Pancreas (tissue), 10 donors: Measurements from ENCODE around the gene AKAP6. TPM values are rescaled to one million over a fixed set of nuclear protein-coding genes. Genes with fewer than 3 reads are reported as not detected.

ENCODE experiments used
- ATAC-seq, 4 donors: fragments of 200-7000 bp; cut with Tn5 transposase; one replicate each; pipeline versions ENCODE4 v1.8.0 to v1.9.1; 2020; ENCODE audit warnings: mild to moderate bottlenecking in 4 of 4, moderate library complexity in 4 of 4
- DNase-seq, 6 donors: peaks; one replicate each; pipeline ENCODE4 v3.0.0-alpha.2; 2020
- FAIRE-seq: peaks from 2 replicates; lab custom pipeline; 2012; peaks lifted over from hg19 to GRCh38; lab: Jason Lieb, UNC
- H3K27ac ChIP-seq, 4 donors: fragments of 200-600 bp; sonication (generic); 1 replicate in 3 of 4; 2 replicates in 1 of 4; pipeline versions ENCODE4 v1.5.0 to v1.8.0; 2020
- H3K27me3 ChIP-seq, 4 donors: fragments of 200-600 bp; one replicate each; pipeline ENCODE4 v1.8.0; 2021
- H3K36me3 ChIP-seq, 3 donors: fragments of 200-600 bp; sonication (generic) in 1 of 3; one replicate each; pipeline versions ENCODE4 v1.5.0 to v1.8.0; 2020 to 2021
- H3K4me1 ChIP-seq, 3 donors: fragments of 200-600 bp; one replicate each; pipeline ENCODE4 v1.8.0; 2021
- H3K4me3 ChIP-seq, 4 donors: fragments of 200-600 bp; sonication (generic) in 2 of 4; one replicate each; pipeline versions ENCODE4 v1.5.0 to v1.8.0; 2020 to 2021
- H3K9me3 ChIP-seq, 4 donors: fragments of 200-600 bp; one replicate each; pipeline ENCODE4 v1.8.0; 2021
- CTCF ChIP-seq, 4 donors: fragments of 200-600 bp; sonication (generic) in 3 of 4; IDR thresholded peaks; one replicate each; pipeline versions ENCODE4 v1.5.0 to v1.8.0; 2021; ENCODE audit warnings: antibody characterized with exemption in 4 of 4
- WGBS, 2 donors: extraction: QIAGEN DNeasy Blood & Tissue Kit; methylation state at CpG; one replicate each; pipeline ENCODE4 v1.1.7; 2013; 5-methylcytosine and 5-hydroxymethylcytosine counted together
- intact Hi-C, 3 donors: fragments of 100-400 bp; cut with DNase I; formaldehyde crosslinking; loops; one replicate each; pipeline versions ENCODE4 v1.11.1 to v1.14.2; 2022
- polyA plus RNA-seq, 2 donors: library from polyadenylated mRNA; stranded (reverse); fragments of 200-250 nt; gene quantifications; one replicate each; pipeline ENCODE4 v1.2.3, GENCODE V29; 2013
- total RNA-seq, 6 donors: library from RNA; stranded (reverse); fragmentation: NEBNext Ultra II Directional in 4 of 6; extraction: Animal tissue kit (Norgen Biotek cat#: 25700) in 4 of 6; gene quantifications; one replicate each; pipeline versions ENCODE4 v1.2.1 to v1.2.4, GENCODE V29; 2021 to 2023
- donor health status: healthy with polysubstance abuse.
- donor health status: DM: no; HTN: no; CAD: no; lungs with moderate emphysema.
- donor health status: DM: no; HTN: no; CAD: no.
- donor health status: control.
- donor health status: control.
- donor health status: Bipolar disorder and iron deficiency.
- donor health status: DM: yes; HTN: yes; CAD: no.
- donor health status: DM: no; HTN: no; CAD: no.
- donor health status: DM: no; HTN: no; CAD: no.
- donor health status: DM: yes; HTN: yes; CAD: no.

AKAP6 gene
- total and polyA plus RNA-seq, 8 donors: 0.34 to 2.2 (median 1.8) TPM

GRCh38 chr14:32763673-32764072 is 434.6 kb downstream of the AKAP6 start:
- FAIRE-seq (no peak), DNase-seq (no peak), ATAC-seq (no peak)
- no peaks in the 10 kb centered on the region for H3K9me3 ChIP-seq
- 67 to 86% methylated on average over 1 of the region's 1 CpG for WGBS, 2 donors
- no peaks in the 10 kb centered on the region for H3K36me3 ChIP-seq
- H3K4me3 ChIP-seq: no peak overlapping the region
- intact Hi-C loops: no loop called here
- no peaks in the 10 kb centered on the region for H3K27me3 ChIP-seq
- no peak for TF ChIP-seq CTCF (IDR thresholded peaks at IDR 0.05)
- H3K4me1 ChIP-seq: no peaks in the 10 kb centered on the region
- H3K27ac ChIP-seq: no peak overlapping the region

- no peak for TF ChIP-seq CTCF (IDR thresholded peaks at IDR 0.05)
- H3K27ac ChIP-seq: no peak overlapping the region
- H3K27me3 ChIP-seq: no peaks in the 10 kb centered on the region
- no peak for FAIRE-seq
- H3K36me3 ChIP-seq: no peaks in the 10 kb centered on the region
- no peak overlapping the region for H3K4me3 ChIP-seq
- no peak for ATAC-seq
- H3K4me1 ChIP-seq: no peaks in the 10 kb centered on the region
- no peaks in the 10 kb centered on the region for H3K9me3 ChIP-seq
- intact Hi-C loops: no loop called here
- no peak for DNase-seq
Observed at GRCh38 chr14:32764131-32764530, 435.0 kb downstream of the AKAP6 start.

- intact Hi-C loops: no loop called here
- Histone ChIP-seq H3K27ac (no peak overlapping the region), H3K27me3 (no peaks in the 10 kb centered on the region), H3K36me3 (no peaks in the 10 kb centered on the region), H3K4me3 (no peak overlapping the region), H3K9me3 (no peaks in the 10 kb centered on the region), H3K4me1 (no peaks in the 10 kb centered on the region)
- FAIRE-seq (no peak), DNase-seq (no peak), ATAC-seq (no peak)
- no peak for TF ChIP-seq CTCF (IDR thresholded peaks at IDR 0.05)
Observed at GRCh38 chr14:32770422-32770821, 441.3 kb downstream of the AKAP6 start.

GRCh38 chr14:32774214-32774613 is 445.1 kb downstream of the AKAP6 start:
- Histone ChIP-seq H3K27ac (no peak overlapping the region), H3K9me3 (no peaks in the 10 kb centered on the region), H3K4me3 (no peak overlapping the region), H3K36me3 (no peaks in the 10 kb centered on the region), H3K27me3 (no peaks in the 10 kb centered on the region), H3K4me1 (no peaks in the 10 kb centered on the region)
- no peak for TF ChIP-seq CTCF (IDR thresholded peaks at IDR 0.05)
- 39 to 41% methylated on average over 2 of the region's 2 CpGs for WGBS, 2 donors
- intact Hi-C loops: no loop called here
- DNase-seq (no peak), ATAC-seq (no peak), FAIRE-seq (no peak)

GRCh38 chr14:32779840-32780239 is 450.7 kb downstream of the AKAP6 start:
- no peak for TF ChIP-seq CTCF (IDR thresholded peaks at IDR 0.05)
- FAIRE-seq (no peak), DNase-seq (no peak), ATAC-seq (no peak)
- WGBS, 2 donors: 92 to 95% methylated on average over 1 of the region's 1 CpG
- no peaks in the 10 kb centered on the region for H3K4me1 ChIP-seq
- H3K27me3 ChIP-seq: no peaks in the 10 kb centered on the region
- H3K27ac ChIP-seq: no peak overlapping the region
- intact Hi-C loops: no loop called here
- no peaks in the 10 kb centered on the region for H3K9me3 ChIP-seq
- H3K4me3 ChIP-seq: no peak overlapping the region
- H3K36me3 ChIP-seq: no peaks in the 10 kb centered on the region
